GM23338 (cell line): ENCODE data around the gene VENTX. TPM values are rescaled to one million over a fixed set of nuclear protein-coding genes. Genes with fewer than 3 reads are reported as not detected.

ENCODE experiments used
- ATAC-seq: fragments of 200-7000 bp; cut with Tn5 transposase; 3 replicates; pipeline ENCODE4 v1.9.1; 2020
- DNase-seq: peaks from one replicate; pipeline ENCODE4 v3.0.0-alpha.2; 2015; ENCODE audit warnings: low spot score
- H2AFZ ChIP-seq: fragments of 200-600 bp; sonication (generic); 2 replicates; pipeline ENCODE4 v1.8.0; 2016; ENCODE audit warnings: antibody characterized with exemption, mild to moderate bottlenecking, moderate library complexity
- H3F3A ChIP-seq: fragments of 200-600 bp; sonication (generic); replicated peaks from 2 replicates; pipeline ENCODE4 v1.8.0; 2017; ENCODE audit warnings: antibody characterized with exemption, mixed run types, low read depth
- H3K27ac ChIP-seq: fragments of 200-600 bp; sonication (generic); 2 replicates; pipeline ENCODE4 v1.6.1; 2016; ENCODE audit warnings: low read depth
- H3K27me3 ChIP-seq: fragments of 200-600 bp; sonication (generic); 2 replicates; pipeline ENCODE4 v1.8.0; 2016; ENCODE audit warnings: mild to moderate bottlenecking, mixed run types, moderate library complexity; ENCODE audit not compliant: insufficient read depth
- H3K36me3 ChIP-seq: fragments of 200-600 bp; sonication (generic); 2 replicates; pipeline ENCODE4 v1.8.0; 2016; ENCODE audit warnings: mild to moderate bottlenecking; ENCODE audit not compliant: insufficient read depth
- H3K4me1 ChIP-seq: fragments of 200-600 bp; sonication (generic); 2 replicates; pipeline ENCODE4 v1.8.0; 2016; ENCODE audit warnings: mild to moderate bottlenecking, moderate library complexity; ENCODE audit not compliant: insufficient read depth
- H3K4me2 ChIP-seq: fragments of 200-600 bp; sonication (generic); 2 replicates; pipeline ENCODE4 v1.7.1; 2017; ENCODE audit warnings: mixed run types
- H3K4me3 ChIP-seq: fragments of 200-600 bp; sonication (generic); 2 replicates; pipeline ENCODE4 v1.6.1; 2016; ENCODE audit warnings: mixed run types
- H3K79me2 ChIP-seq: fragments of 200-600 bp; sonication (generic); replicated peaks from 2 replicates; pipeline ENCODE4 v1.8.0; 2017; ENCODE audit warnings: mild to moderate bottlenecking; ENCODE audit not compliant: insufficient read depth
- H3K9me2 ChIP-seq: fragments of 200-600 bp; sonication (generic); 2 replicates; pipeline ENCODE4 v1.8.0; 2017; ENCODE audit not compliant: insufficient read depth
- H4K20me1 ChIP-seq: fragments of 200-600 bp; sonication (generic); replicated peaks from 2 replicates; pipeline ENCODE4 v1.8.0; 2017; ENCODE audit warnings: mild to moderate bottlenecking; ENCODE audit not compliant: insufficient read depth
- H3K27ac Mint-ChIP-seq: 2 replicates; pipeline ENCODE4 v1.8.0; 2020; ENCODE audit warnings: inconsistent platforms, mild to moderate bottlenecking, moderate library complexity, mixed read lengths
- H3K27me3 Mint-ChIP-seq: 3 replicates; pipeline ENCODE4 v1.8.0; 2022; ENCODE audit warnings: low read depth, mild to moderate bottlenecking, moderate library complexity, mixed read lengths, inconsistent platforms; ENCODE audit not compliant: insufficient read depth, poor library complexity
- H3K36me3 Mint-ChIP-seq: 3 replicates; pipeline ENCODE4 v1.8.0; 2021; ENCODE audit warnings: low read depth, mild to moderate bottlenecking, inconsistent platforms, moderate library complexity, mixed read lengths
- H3K4me1 Mint-ChIP-seq: 3 replicates; pipeline ENCODE4 v1.8.0; 2020; ENCODE audit warnings: mild to moderate bottlenecking, inconsistent platforms, mixed read lengths
- H3K4me3 Mint-ChIP-seq: 3 replicates; pipeline ENCODE4 v1.8.0; 2021; ENCODE audit warnings: moderate library complexity, mild to moderate bottlenecking, inconsistent platforms, mixed read lengths
- H3K9me3 Mint-ChIP-seq: 3 replicates; pipeline ENCODE4 v1.8.0; 2020; ENCODE audit warnings: moderate library complexity, mild to moderate bottlenecking, inconsistent platforms, mixed read lengths
- CREB1 ChIP-seq: fragments of 250-450 bp; sonication (Bioruptor Pico); IDR thresholded peaks from 2 replicates; pipeline ENCODE4 v1.5.0; 2020; ENCODE audit warnings: low read depth, mild to moderate bottlenecking, moderate library complexity
- CTCF ChIP-seq, 2 experiments: fragments of 200-600 bp in 1 of 2; sonication (generic) in 1 of 2; conservative IDR thresholded peaks; 2 replicates each; pipeline versions ENCODE4 v1.5.1 to v1.6.1; 2016 to 2017; ENCODE audit warnings: antibody characterized with exemption in 2 of 2, low read depth in 2 of 2, mild to moderate bottlenecking in 2 of 2, moderate library complexity in 1 of 2
- EZH2 ChIP-seq: fragments of 200-600 bp; sonication (generic); IDR thresholded peaks from one replicate; pipeline ENCODE4 v1.8.0; 2017; ENCODE audit warnings: antibody characterized with exemption, mild to moderate bottlenecking, low read depth; ENCODE audit not compliant: unreplicated experiment
- NANOG ChIP-seq: IDR thresholded peaks from 2 replicates; pipeline ENCODE4 v1.6.1; 2016; ENCODE audit warnings: antibody characterized with exemption, borderline replicate concordance
- POLR2AphosphoS5 ChIP-seq: IDR thresholded peaks from 2 replicates; pipeline ENCODE4 v1.6.1; 2016; ENCODE audit warnings: antibody characterized with exemption, low read depth
- STAT1 ChIP-seq: IDR thresholded peaks from one replicate; pipeline ENCODE4 v1.6.1; 2016; ENCODE audit warnings: antibody characterized with exemption; ENCODE audit not compliant: unreplicated experiment
- ZNF114 ChIP-seq: fragments of 250-450 bp; sonication (Bioruptor Pico); IDR thresholded peaks from 2 replicates; pipeline ENCODE4 v1.5.0; 2020; ENCODE audit warnings: mild to moderate bottlenecking, moderate library complexity
- ZNF331 ChIP-seq: fragments of 250-450 bp; sonication (Bioruptor Pico); IDR thresholded peaks from 2 replicates; pipeline ENCODE4 v1.5.0; 2020; ENCODE audit warnings: low read depth, mild to moderate bottlenecking, moderate library complexity
- ZNF462 ChIP-seq: fragments of 250-450 bp; sonication (Bioruptor Pico); IDR thresholded peaks from 2 replicates; pipeline ENCODE4 v1.5.0; 2020; ENCODE audit warnings: mild to moderate bottlenecking, moderate library complexity
- polyA plus RNA-seq: library from polyadenylated mRNA; unstranded; fragments of >200 nt; fragmentation: Nextera tagmentation; extraction: Ambion mirVana; gene quantifications from 2 replicates; pipeline ENCODE4 v1.2.1, GENCODE V29; 2016
- total RNA-seq: library from RNA; depleted of rRNA; stranded (reverse); fragments of >200 nt; shearing (Covaris generic); gene quantifications from 2 replicates; pipeline ENCODE4 v1.2.3, GENCODE V29; 2014
- TF ChIP-seq, protein P1 (sequence below): IDR thresholded peaks from 2 replicates; pipeline ENCODE4 v1.6.1; 2016; ENCODE audit warnings: antibody characterized with exemption

VENTX gene
- total and polyA plus RNA-seq, 2 experiments from 2014 or later = 4.8 to 8.1 TPM

DNA sequence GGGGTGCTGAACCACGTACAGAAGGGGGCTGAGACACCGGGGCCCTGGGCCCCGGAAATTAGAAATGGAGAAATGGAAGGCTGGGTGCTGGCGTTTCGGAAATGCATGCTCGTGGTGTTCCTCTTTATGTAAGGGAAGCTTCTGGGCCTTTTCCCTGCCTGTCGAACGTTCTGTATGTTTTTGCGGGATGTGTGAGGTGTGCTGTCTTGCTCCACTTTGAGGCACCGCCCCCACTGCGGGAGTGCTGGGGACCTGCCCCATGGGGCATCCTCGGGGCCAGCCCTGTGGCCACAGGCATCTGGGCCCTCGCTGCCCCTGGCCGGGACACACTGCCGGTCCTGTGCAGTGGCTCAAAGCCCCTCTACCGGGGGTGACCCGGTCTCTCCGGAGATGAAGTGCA, 1.7 kb upstream of the VENTX start:
- H3K36me3 Mint-ChIP-seq = peaks cover 12% of the 10 kb centered on the region
- Histone ChIP-seq H3K4me1 (peaks cover 17% of the 10 kb centered on the region), H3F3A (peaks cover 12% of the 10 kb centered on the region; the same call in 1 of the 2 replicates), H4K20me1 (no peaks in the 10 kb centered on the region; the same call in 1 of the 2 replicates), H2AFZ (no peak overlapping the region), H3K27ac (no peak overlapping the region), H3K4me2 (peak overlapping the region; percentile 85), H3K9me2 (0 out of 2 replicates have a peak, but pooled peaks cover 3% of the 10 kb centered on the region), H3K4me3 (peak overlapping the region; percentile 66), H3K79me2 (peaks cover 4% of the 10 kb centered on the region; the same call in 1 of the 2 replicates), H3K36me3 (no peaks in the 10 kb centered on the region), H3K27me3 (peaks cover 64% of the 10 kb centered on the region)
- peaks cover 20% of the 10 kb centered on the region for H3K4me1 Mint-ChIP-seq
- TF ChIP-seq EZH2 (peak; percentile 43), NANOG (no peak), CREB1 (CRISPR knock-in tag) (no peak)
- ATAC-seq = no peak
- peak overlapping the region; percentile 62 for H3K4me3 Mint-ChIP-seq
- peaks cover 65% of the 10 kb centered on the region for H3K27me3 Mint-ChIP-seq
- DNase-seq = peak; percentile 44
- peaks cover 4% of the 10 kb centered on the region; the same call in 2 of the 3 replicates for H3K9me3 Mint-ChIP-seq
- H3K27ac Mint-ChIP-seq = no peak overlapping the region

- Histone ChIP-seq H3K4me3 (peak overlapping the region; percentile 66), H3F3A (peaks cover 12% of the 10 kb centered on the region; the same call in 1 of the 2 replicates), H3K36me3 (no peaks in the 10 kb centered on the region), H3K9me2 (0 out of 2 replicates have a peak, but pooled peaks cover 3% of the 10 kb centered on the region), H3K4me1 (peaks cover 17% of the 10 kb centered on the region), H2AFZ (no peak overlapping the region), H3K27ac (no peak overlapping the region), H3K4me2 (peak overlapping the region; percentile 85), H4K20me1 (no peaks in the 10 kb centered on the region; the same call in 1 of the 2 replicates), H3K27me3 (peaks cover 58% of the 10 kb centered on the region), H3K79me2 (peaks cover 4% of the 10 kb centered on the region; the same call in 1 of the 2 replicates)
- Mint-ChIP-seq H3K36me3 (peaks cover 10% of the 10 kb centered on the region), H3K4me3 (peak overlapping the region; percentile 62; the same call in 1 of the 3 replicates), H3K9me3 (peaks cover 4% of the 10 kb centered on the region; the same call in 2 of the 3 replicates), H3K4me1 (peaks cover 20% of the 10 kb centered on the region), H3K27me3 (peaks cover 62% of the 10 kb centered on the region), H3K27ac (no peak overlapping the region)
- ATAC-seq (peak; percentile 21), DNase-seq (peak; percentile 60)
- 0 out of 2 replicates have a peak, but pooled peaks have one; percentile 10 for TF ChIP-seq POLR2AphosphoS5
- TF ChIP-seq ZNF462 (CRISPR knock-in tag) = no peak
- no peak for TF ChIP-seq ZNF331
- no peak for TF ChIP-seq CREB1 (CRISPR knock-in tag)
- TF ChIP-seq, protein P1, sequence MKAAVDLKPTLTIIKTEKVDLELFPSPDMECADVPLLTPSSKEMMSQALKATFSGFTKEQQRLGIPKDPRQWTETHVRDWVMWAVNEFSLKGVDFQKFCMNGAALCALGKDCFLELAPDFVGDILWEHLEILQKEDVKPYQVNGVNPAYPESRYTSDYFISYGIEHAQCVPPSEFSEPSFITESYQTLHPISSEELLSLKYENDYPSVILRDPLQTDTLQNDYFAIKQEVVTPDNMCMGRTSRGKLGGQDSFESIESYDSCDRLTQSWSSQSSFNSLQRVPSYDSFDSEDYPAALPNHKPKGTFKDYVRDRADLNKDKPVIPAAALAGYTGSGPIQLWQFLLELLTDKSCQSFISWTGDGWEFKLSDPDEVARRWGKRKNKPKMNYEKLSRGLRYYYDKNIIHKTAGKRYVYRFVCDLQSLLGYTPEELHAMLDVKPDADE = no peak
- no peak for TF ChIP-seq CTCF (conservative IDR thresholded peaks at IDR 0.05; ENCODE audit: low read depth in 2 of 2)
- TF ChIP-seq EZH2 = peak; percentile 46
- TF ChIP-seq STAT1 = no peak
- no peak for TF ChIP-seq ZNF114 (CRISPR knock-in tag)
Observed at GRCh38 chr10:133236401-133237240, 1.0 kb upstream of the VENTX start.
